Mesenchymal stem cell (in vitro differentiated cells and primary cell): ENCODE measurements around the gene HUNK.

Experiments used
- DNase-seq: peaks from one replicate; pipeline ENCODE4 v3.0.0-alpha.2; 2013
- H2AFZ ChIP-seq: one replicate; pipeline ENCODE4 v1.6.1; 2013; ENCODE audit warnings: low read depth, mild to moderate bottlenecking, control low read depth, inconsistent platforms, low read length, moderate library complexity
- H2AK5ac ChIP-seq: 2 replicates; pipeline ENCODE4 v1.6.1; 2013; ENCODE audit warnings: low read length, moderate library complexity, mild to moderate bottlenecking, inconsistent platforms; ENCODE audit not compliant: severe bottlenecking
- H2BK120ac ChIP-seq: one replicate; pipeline ENCODE4 v1.6.1; 2013; ENCODE audit warnings: low read depth, mild to moderate bottlenecking, inconsistent platforms, low read length, moderate library complexity
- H2BK12ac ChIP-seq, 2 experiments: one replicate each; pipeline ENCODE4 v1.6.1; 2013; ENCODE audit warnings: inconsistent platforms in 2 of 2, low read length in 2 of 2, mild to moderate bottlenecking in 2 of 2, moderate library complexity in 2 of 2, control low read depth in 1 of 2
- H2BK15ac ChIP-seq: one replicate; pipeline ENCODE4 v1.6.1; 2013; ENCODE audit warnings: mild to moderate bottlenecking, low read depth, inconsistent platforms; ENCODE audit not compliant: poor library complexity, severe bottlenecking
- H2BK5ac ChIP-seq: 2 replicates; pipeline ENCODE4 v1.6.1; 2013; ENCODE audit warnings: low read depth, mild to moderate bottlenecking, low read length, control low read depth, inconsistent platforms; ENCODE audit not compliant: poor library complexity, severe bottlenecking
- H3K14ac ChIP-seq, 2 experiments: one replicate each; pipeline ENCODE4 v1.6.1; 2013; ENCODE audit warnings: inconsistent platforms in 2 of 2, low read length in 2 of 2, control low read depth in 1 of 2, mild to moderate bottlenecking in 1 of 2, moderate library complexity in 1 of 2
- H3K18ac ChIP-seq, 2 experiments: one replicate each; pipeline ENCODE4 v1.6.1; 2013; ENCODE audit warnings: inconsistent platforms in 2 of 2, low read length in 2 of 2, control low read depth in 1 of 2, low read depth in 1 of 2, mild to moderate bottlenecking in 1 of 2
- H3K23ac ChIP-seq, 2 experiments: one replicate each; pipeline ENCODE4 v1.6.1; 2013; ENCODE audit warnings: inconsistent platforms in 2 of 2, low read length in 2 of 2, mild to moderate bottlenecking in 2 of 2, moderate library complexity in 2 of 2, control low read depth in 1 of 2
- H3K27ac ChIP-seq: 2 replicates; pipeline ENCODE4 v1.5.1; 2013; ENCODE audit warnings: mild to moderate bottlenecking, moderate library complexity, low read length, control low read depth, inconsistent platforms; ENCODE audit not compliant: poor library complexity, severe bottlenecking
- H3K27me3 ChIP-seq, 2 experiments: 2 replicates each; pipeline versions ENCODE4 v1.6.1 to v1.7.0; 2013; ENCODE audit warnings: low read length in 2 of 2, mild to moderate bottlenecking in 2 of 2, moderate library complexity in 2 of 2, control low read depth in 1 of 2, inconsistent platforms in 1 of 2; ENCODE audit not compliant: control insufficient read depth in 1 of 2, insufficient read depth in 1 of 2
- H3K36me3 ChIP-seq, 2 experiments: 2 replicates each; pipeline versions ENCODE4 v1.6.1 to v1.7.0; 2013; ENCODE audit warnings: low read length in 2 of 2, control low read depth in 1 of 2, inconsistent platforms in 1 of 2, low read depth in 1 of 2, mild to moderate bottlenecking in 1 of 2; ENCODE audit not compliant: insufficient read depth in 2 of 2, control insufficient read depth in 1 of 2
- H3K4ac ChIP-seq, 2 experiments: one replicate each; pipeline ENCODE4 v1.6.1; 2013; ENCODE audit warnings: inconsistent platforms in 2 of 2, low read length in 2 of 2, mild to moderate bottlenecking in 2 of 2, moderate library complexity in 2 of 2, control low read depth in 1 of 2, low read depth in 1 of 2
- H3K4me1 ChIP-seq: 2 replicates; pipeline ENCODE4 v1.6.1; 2013; ENCODE audit warnings: low read depth, low read length, control low read depth; ENCODE audit not compliant: control insufficient read depth, insufficient read depth
- H3K4me2 ChIP-seq: 2 replicates; pipeline ENCODE4 v1.6.1; 2013; ENCODE audit warnings: low read length, mild to moderate bottlenecking, inconsistent platforms; ENCODE audit not compliant: poor library complexity, severe bottlenecking
- H3K4me3 ChIP-seq, 2 experiments: 2 replicates each; pipeline versions ENCODE4 v1.5.1 to v1.7.0; 2013; ENCODE audit warnings: low read length in 2 of 2, mild to moderate bottlenecking in 2 of 2, control low read depth in 1 of 2, low read depth in 1 of 2; ENCODE audit not compliant: insufficient read depth in 1 of 2
- H3K79me1 ChIP-seq: replicated peaks from 2 replicates; pipeline ENCODE4 v1.6.1; 2013; ENCODE audit warnings: mild to moderate bottlenecking, control low read depth, low read length, inconsistent platforms; ENCODE audit not compliant: poor library complexity, severe bottlenecking
- H3K9ac ChIP-seq: 2 replicates; pipeline ENCODE4 v1.7.0; 2013; ENCODE audit warnings: mild to moderate bottlenecking, low read length, moderate library complexity
- H3K9me3 ChIP-seq: 2 replicates; pipeline ENCODE4 v1.7.0; 2013; ENCODE audit warnings: mild to moderate bottlenecking, low read length; ENCODE audit not compliant: control insufficient read depth
- H4K8ac ChIP-seq: one replicate; pipeline ENCODE4 v1.6.1; 2013; ENCODE audit warnings: inconsistent platforms, mild to moderate bottlenecking, low read length, moderate library complexity
- H4K91ac ChIP-seq: one replicate; pipeline ENCODE4 v1.6.1; 2013; ENCODE audit warnings: mild to moderate bottlenecking, low read length, inconsistent platforms
- WGBS: methylation state at CpG from one replicate; pipeline ENCODE4 v1.1.7; 2013; ENCODE audit warnings: mixed read lengths; 5-methylcytosine and 5-hydroxymethylcytosine counted together

HUNK gene

DNA sequence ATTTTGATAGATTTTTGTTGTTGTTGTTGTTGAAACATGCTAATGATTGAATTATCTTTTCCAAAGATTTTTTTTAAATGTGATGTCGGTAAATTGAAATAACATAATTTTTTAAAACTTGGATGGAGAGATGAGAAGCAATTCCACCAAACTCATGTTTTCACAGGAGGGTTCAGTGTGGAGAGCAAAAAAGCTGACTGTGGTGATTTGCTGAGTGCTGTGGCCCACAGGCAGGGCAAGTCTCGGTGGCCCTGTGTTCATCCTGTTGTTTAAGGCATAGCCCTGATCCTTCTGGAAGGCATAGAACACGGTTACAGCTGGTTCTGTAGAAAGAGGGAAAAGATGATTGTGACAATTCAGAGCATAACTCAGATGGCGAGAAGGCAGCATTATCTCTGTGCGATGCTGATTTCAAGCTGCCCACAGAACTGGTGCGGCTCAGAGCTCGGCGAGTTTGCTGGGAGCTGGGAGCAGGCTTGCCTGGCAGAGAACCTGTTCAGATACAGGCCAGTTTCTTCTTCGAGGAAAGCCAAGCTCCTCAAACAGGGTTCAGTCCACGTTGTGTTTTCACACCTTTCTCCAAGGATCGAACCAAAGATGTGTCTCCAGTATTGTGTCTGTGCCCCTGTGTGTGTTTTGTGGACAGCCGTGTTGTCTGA, 127.1 kb downstream of the HUNK start:
- Histone ChIP-seq H3K9ac (no peak overlapping the region), H2BK12ac (no peak overlapping the region), H3K4me2 (no peak overlapping the region), H3K14ac (no peak overlapping the region), H2BK5ac (no peak overlapping the region), H3K4me1 (no peaks in the 10 kb centered on the region), H2BK120ac (no peak overlapping the region), H3K23ac (no peak overlapping the region), H4K91ac (no peak overlapping the region), H2AK5ac (no peak overlapping the region), H3K4me3 (no peak overlapping the region), H3K79me1 (no peaks in the 10 kb centered on the region), H3K27ac (no peak overlapping the region), H3K36me3 (peaks cover 0 to 9% of the 10 kb centered on the region in 2 experiments), H3K27me3 (no peaks in the 10 kb centered on the region), H4K8ac (no peak overlapping the region), H2BK15ac (no peak overlapping the region), H2AFZ (no peak overlapping the region), H3K9me3 (peaks cover 6% of the 10 kb centered on the region), H3K4ac (no peak overlapping the region), H3K18ac (no peak overlapping the region)
- DNase-seq, result no peak
- 82% methylated on average over 12 of the region's 12 CpGs for WGBS

DNA sequence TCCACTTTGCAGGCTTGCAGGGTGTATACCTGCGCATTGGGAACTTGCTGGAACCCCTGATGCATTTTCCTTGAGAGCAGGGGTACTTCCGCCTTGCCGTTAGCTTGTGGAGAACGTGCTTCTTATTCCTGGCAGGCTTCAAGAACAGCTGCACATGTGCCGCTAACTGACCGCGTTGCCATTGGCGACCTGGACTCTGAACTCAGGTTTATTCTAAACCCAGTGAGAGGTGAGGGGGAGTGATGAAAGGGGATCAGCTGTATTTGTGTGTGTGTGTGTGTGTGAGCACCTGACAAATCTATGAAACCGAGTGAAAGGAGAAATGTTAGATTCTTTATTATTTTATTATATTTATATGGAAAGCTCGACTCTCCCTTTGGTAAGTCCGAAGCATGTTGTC, 128.6 kb downstream of the HUNK start:
- no peak overlapping the region for H2BK12ac ChIP-seq
- no peaks in the 10 kb centered on the region for H3K79me1 ChIP-seq
- H3K18ac ChIP-seq, result no peak overlapping the region
- H3K4me2 ChIP-seq, result no peak overlapping the region
- H4K8ac ChIP-seq, result no peak overlapping the region
- H2BK120ac ChIP-seq, result no peak overlapping the region
- H3K4me3 ChIP-seq, result no peak overlapping the region
- no peak overlapping the region for H3K9ac ChIP-seq
- H2BK5ac ChIP-seq, result no peak overlapping the region
- no peak overlapping the region for H3K27ac ChIP-seq
- no peak overlapping the region for H2AFZ ChIP-seq
- H3K14ac ChIP-seq, result no peak overlapping the region
- no peak overlapping the region for H3K23ac ChIP-seq
- no peak overlapping the region for H2AK5ac ChIP-seq
- H2BK15ac ChIP-seq, result no peak overlapping the region
- peaks cover 0 to 9% of the 10 kb centered on the region in 2 experiments for H3K36me3 ChIP-seq
- no peaks in the 10 kb centered on the region for H3K27me3 ChIP-seq
- H3K4me1 ChIP-seq, result no peaks in the 10 kb centered on the region
- no peak overlapping the region for H3K4ac ChIP-seq
- WGBS, result 90% methylated on average over 10 of the region's 11 CpGs
- no peak for DNase-seq
- peaks cover 6% of the 10 kb centered on the region for H3K9me3 ChIP-seq
- no peak overlapping the region for H4K91ac ChIP-seq

DNA sequence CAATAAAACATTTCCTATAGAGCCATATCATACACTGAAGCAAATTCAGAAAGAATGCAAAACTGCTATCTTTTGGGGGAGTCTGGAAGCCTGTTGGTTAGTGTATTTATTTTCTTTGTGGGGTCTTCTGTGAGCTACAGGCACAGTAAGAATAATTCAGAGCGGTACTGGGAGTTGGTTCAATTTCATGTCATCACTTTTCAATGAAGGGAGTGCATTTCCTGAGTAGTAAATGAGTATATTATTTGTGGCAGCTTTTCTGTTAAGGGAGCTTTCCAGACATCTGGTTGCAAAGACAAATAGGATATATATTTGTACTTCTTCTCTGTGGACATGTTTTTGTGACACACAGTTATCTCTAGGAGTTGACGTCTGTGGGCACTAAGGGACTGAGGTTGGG, 130.6 kb downstream of the HUNK start:
- H2BK120ac ChIP-seq, result no peak overlapping the region
- H2AK5ac ChIP-seq, result no peak overlapping the region
- H3K9me3 ChIP-seq, result peaks cover 6% of the 10 kb centered on the region
- H3K4me2 ChIP-seq, result no peak overlapping the region
- H3K36me3 ChIP-seq, result peaks cover 0 to 9% of the 10 kb centered on the region in 2 experiments
- H2BK12ac ChIP-seq, result no peak overlapping the region
- no peak overlapping the region for H4K8ac ChIP-seq
- 79% methylated on average over 2 of the region's 2 CpGs for WGBS
- H2BK5ac ChIP-seq, result no peak overlapping the region
- H2AFZ ChIP-seq, result no peak overlapping the region
- H3K4me1 ChIP-seq, result no peaks in the 10 kb centered on the region
- no peak overlapping the region for H3K4ac ChIP-seq
- H3K18ac ChIP-seq, result no peak overlapping the region
- no peak for DNase-seq
- no peaks in the 10 kb centered on the region for H3K79me1 ChIP-seq
- no peak overlapping the region for H3K27ac ChIP-seq
- no peak overlapping the region for H3K23ac ChIP-seq
- no peak overlapping the region for H3K14ac ChIP-seq
- no peak overlapping the region for H2BK15ac ChIP-seq
- H3K4me3 ChIP-seq, result no peak overlapping the region
- no peak overlapping the region for H3K9ac ChIP-seq
- no peak overlapping the region for H4K91ac ChIP-seq
- no peaks in the 10 kb centered on the region for H3K27me3 ChIP-seq

DNA sequence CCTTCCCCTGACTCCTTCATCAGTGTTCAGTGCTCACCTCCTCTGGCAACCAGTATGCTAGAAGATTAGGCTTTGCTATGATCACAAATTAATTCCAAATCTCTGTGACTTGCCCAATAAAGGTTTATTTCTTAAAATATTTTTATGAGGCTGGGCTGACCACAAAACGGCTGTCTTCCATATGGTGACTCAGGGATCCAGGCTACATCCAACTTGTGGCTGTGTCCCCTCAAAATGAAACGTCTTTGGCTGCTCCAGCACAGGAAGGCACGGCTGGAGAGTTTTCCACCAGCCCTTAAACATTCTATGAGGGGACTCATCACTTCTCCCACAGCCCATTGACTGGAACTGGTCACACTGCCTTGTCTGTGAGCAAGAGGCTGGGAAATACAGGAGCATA, 131.5 kb downstream of the HUNK start:
- Histone ChIP-seq H3K79me1 (no peaks in the 10 kb centered on the region), H4K91ac (no peak overlapping the region), H3K4me1 (no peaks in the 10 kb centered on the region), H3K18ac (no peak overlapping the region), H2BK15ac (no peak overlapping the region), H3K36me3 (peaks cover 0 to 3% of the 10 kb centered on the region in 2 experiments), H2AK5ac (no peak overlapping the region), H4K8ac (no peak overlapping the region), H3K4ac (no peak overlapping the region), H3K4me3 (no peak overlapping the region), H3K14ac (no peak overlapping the region), H3K27me3 (no peaks in the 10 kb centered on the region), H2BK120ac (no peak overlapping the region), H2BK5ac (no peak overlapping the region), H3K9ac (no peak overlapping the region), H2BK12ac (no peak overlapping the region), H3K9me3 (peaks cover 6% of the 10 kb centered on the region), H3K27ac (no peak overlapping the region), H3K4me2 (no peak overlapping the region), H3K23ac (no peak overlapping the region), H2AFZ (no peak overlapping the region)
- no peak for DNase-seq
- 73% methylated on average over 3 of the region's 3 CpGs for WGBS
